ENCODE results near the gene ORMDL3.
A peak's percentile ranks its signal among the peaks of the same experiment; 100 is the strongest.
"Not testable (repeated sequence)": the region's sequence is repeated elsewhere in the genome, so short reads cannot be mapped to it uniquely, and the experiment has no call there.

Gene ORMDL3

DNA sequence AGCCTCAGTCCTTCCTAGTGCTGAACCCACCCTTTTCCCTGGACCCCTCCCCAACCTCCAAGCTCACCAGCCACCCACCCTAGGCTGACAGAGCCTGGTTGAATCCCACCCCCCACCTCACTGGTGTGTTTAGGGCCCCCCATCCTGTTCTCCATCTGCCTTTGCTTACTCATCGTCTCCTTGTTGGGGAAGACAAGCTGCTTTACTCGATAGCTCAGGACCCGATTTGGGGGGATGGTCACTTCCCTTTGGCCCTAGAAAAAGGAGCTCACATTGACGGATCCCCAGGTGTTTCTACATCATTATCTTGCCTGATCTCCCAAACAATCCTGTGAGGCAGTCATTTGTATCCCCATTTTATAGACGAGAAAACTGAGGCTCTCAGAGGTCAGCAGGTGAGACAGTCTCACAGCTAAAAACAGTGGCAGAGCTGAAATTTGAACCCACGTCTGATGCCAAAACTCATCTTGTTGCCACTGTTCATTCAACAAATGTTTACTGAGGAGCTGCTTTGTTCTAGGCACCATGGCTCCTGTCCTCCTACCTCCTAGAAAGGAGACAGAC, 18.5 kb downstream of the ORMDL3 start:
- TF ChIP-seq, protein P1, sequence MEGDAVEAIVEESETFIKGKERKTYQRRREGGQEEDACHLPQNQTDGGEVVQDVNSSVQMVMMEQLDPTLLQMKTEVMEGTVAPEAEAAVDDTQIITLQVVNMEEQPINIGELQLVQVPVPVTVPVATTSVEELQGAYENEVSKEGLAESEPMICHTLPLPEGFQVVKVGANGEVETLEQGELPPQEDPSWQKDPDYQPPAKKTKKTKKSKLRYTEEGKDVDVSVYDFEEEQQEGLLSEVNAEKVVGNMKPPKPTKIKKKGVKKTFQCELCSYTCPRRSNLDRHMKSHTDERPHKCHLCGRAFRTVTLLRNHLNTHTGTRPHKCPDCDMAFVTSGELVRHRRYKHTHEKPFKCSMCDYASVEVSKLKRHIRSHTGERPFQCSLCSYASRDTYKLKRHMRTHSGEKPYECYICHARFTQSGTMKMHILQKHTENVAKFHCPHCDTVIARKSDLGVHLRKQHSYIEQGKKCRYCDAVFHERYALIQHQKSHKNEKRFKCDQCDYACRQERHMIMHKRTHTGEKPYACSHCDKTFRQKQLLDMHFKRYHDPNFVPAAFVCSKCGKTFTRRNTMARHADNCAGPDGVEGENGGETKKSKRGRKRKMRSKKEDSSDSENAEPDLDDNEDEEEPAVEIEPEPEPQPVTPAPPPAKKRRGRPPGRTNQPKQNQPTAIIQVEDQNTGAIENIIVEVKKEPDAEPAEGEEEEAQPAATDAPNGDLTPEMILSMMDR (conservative IDR thresholded peaks at IDR 0.05) = no peak
- no peak overlapping the region for H3K27ac ChIP-seq

DNA sequence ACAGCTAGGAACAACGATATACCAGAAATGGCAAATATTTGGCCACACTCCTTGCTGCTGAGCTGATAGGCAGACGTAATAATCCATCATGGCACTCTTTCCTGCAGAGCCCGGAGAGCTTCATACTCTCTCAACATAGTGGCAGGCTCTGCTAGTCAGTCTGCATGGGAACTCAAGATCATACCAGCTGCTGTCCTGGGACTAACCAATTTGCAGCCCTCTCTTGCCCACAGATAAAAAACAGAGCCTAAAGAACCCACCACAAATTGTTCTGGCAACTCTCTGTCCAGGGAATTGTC, 22.5 kb downstream of the ORMDL3 start:
- TF ChIP-seq, protein P1 (conservative IDR thresholded peaks at IDR 0.05) = no peak
- no peak overlapping the region for H3K27ac ChIP-seq

DNA sequence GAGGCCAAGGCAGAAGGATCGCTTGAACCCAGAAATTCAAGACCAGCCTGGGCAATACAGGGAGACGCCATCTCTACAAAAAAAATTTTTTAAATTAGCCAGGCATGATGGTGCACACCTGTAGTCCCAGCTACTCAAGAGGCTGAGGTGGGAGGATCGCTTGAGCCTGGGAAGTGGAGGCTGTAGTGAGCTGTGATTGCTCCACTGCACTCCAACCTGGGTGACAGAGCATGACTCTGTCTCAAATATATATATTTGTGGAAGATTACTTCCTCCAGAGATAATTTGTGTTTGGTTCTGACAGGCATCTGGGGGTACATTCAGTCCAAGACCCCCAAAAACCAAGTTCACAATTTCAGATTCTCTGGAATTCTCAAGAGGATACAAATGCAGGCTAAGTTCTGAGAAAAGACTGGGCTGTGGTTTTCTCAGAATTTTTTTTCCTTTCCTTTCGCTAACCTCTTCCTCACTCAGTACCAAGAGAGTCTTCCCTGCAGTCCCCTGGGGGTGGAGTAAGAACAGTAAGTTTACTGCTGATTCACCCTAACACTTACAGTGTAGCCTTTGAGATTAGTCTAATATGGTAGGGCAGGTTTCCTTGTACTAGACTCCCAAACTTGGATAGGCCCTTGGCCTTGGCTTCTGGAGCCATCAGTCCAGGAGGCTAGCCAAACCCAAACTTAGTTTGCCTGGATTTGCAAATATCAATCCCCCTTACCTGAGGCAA, 24.1 kb downstream of the ORMDL3 start:
- no peak overlapping the region for H3K27ac ChIP-seq
- TF ChIP-seq, protein P1 (conservative IDR thresholded peaks at IDR 0.05) = no peak

- not testable (repeated sequence) for H3K27ac ChIP-seq
Measured at GRCh38 chr17:39902027-39902426, 25.4 kb downstream of the ORMDL3 start.

DNA sequence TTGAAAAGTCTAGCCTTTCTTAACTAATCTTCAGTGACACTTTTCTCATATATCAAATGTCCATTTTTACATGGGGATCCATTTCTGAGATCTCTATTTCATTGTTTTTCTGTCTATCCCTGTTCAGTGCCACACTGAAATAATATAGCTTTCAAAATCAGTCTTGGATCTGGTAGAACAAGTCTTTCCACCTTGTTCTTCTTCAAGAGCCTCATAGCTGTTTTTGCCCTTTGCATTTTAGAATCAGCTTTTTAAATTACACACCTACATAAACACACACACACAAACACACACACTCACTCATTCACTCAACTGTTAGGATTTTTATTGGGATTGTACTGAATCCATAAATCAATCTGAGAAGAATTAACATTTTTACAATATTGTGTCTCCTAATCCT, 28.2 kb downstream of the ORMDL3 start:
- TF ChIP-seq, protein P1 (conservative IDR thresholded peaks at IDR 0.05) = no peak

GRCh38 chr17:39898088-39898487, 29.3 kb downstream of the ORMDL3 start:
- TF ChIP-seq, protein P1 (conservative IDR thresholded peaks at IDR 0.05) = no peak
- no peak overlapping the region for H3K27ac ChIP-seq

More for the DNA sequence above, 28.2 kb downstream of the ORMDL3 start:
- peak overlapping the region; percentile 46 for H3K27ac ChIP-seq

GRCh38 chr17:39894681-39895376, 32.6 kb downstream of the ORMDL3 start:
- TF ChIP-seq, protein P1 (conservative IDR thresholded peaks at IDR 0.05) = no peak
- H3K27ac ChIP-seq = no peak overlapping the region

- peak overlapping the region; percentile 80 for H3K27ac ChIP-seq
- TF ChIP-seq, protein P1 (conservative IDR thresholded peaks at IDR 0.05) = no peak
Measured at GRCh38 chr17:39889200-39889599, 38.2 kb downstream of the ORMDL3 start.

All from VCaP (cell line).